ENCODE data around the gene TPCN2.

TPCN2 gene

GRCh38 chr11:69153661-69154060, 104.9 kb downstream of the TPCN2 start:
- peak; percentile 76 for DNase-seq

- no peak for DNase-seq
Measured at GRCh38 chr11:69154211-69154913, 105.6 kb downstream of the TPCN2 start.

GRCh38 chr11:69154938-69155301, 106.2 kb downstream of the TPCN2 start:
- no peak for DNase-seq

- no peak for DNase-seq
Measured at GRCh38 chr11:69155302-69156234, 106.8 kb downstream of the TPCN2 start, which contains the start of gene SMIM38. Gene SMIM38, plus strand, starts transcription at chr11:69155935. Its CDS starts 1,912 bp downstream, at chr11:69157847.

- DNase-seq, result no peak
Measured at GRCh38 chr11:69156235-69156639, 107.5 kb downstream of the TPCN2 start.

- DNase-seq, result no peak
Measured at GRCh38 chr11:69156673-69157155, 108.0 kb downstream of the TPCN2 start.

GRCh38 chr11:69157156-69157821, 108.6 kb downstream of the TPCN2 start:
- peak; percentile 71 for DNase-seq

- DNase-seq, result no peak
Measured at GRCh38 chr11:69157822-69158231, 109.1 kb downstream of the TPCN2 start.

- no peak for DNase-seq
Measured at GRCh38 chr11:69158301-69159149, 109.8 kb downstream of the TPCN2 start.

GRCh38 chr11:69159150-69159852, 110.6 kb downstream of the TPCN2 start:
- no peak for DNase-seq

GRCh38 chr11:69160296-69161116, 111.8 kb downstream of the TPCN2 start:
- DNase-seq, result no peak

GRCh38 chr11:69161117-69161407, 112.3 kb downstream of the TPCN2 start:
- no peak for DNase-seq

GRCh38 chr11:69162505-69162904, 113.8 kb downstream of the TPCN2 start:
- DNase-seq, result no peak

- DNase-seq, result no peak
Measured at GRCh38 chr11:69163842-69164241, 115.1 kb downstream of the TPCN2 start.

- no peak for DNase-seq
Measured at GRCh38 chr11:69164824-69165223, 116.1 kb downstream of the TPCN2 start.

- DNase-seq, result no peak
Measured at GRCh38 chr11:69165775-69166174, 117.0 kb downstream of the TPCN2 start.

- DNase-seq, result peak; percentile 90
Measured at GRCh38 chr11:69166218-69167115, 117.7 kb downstream of the TPCN2 start.

GRCh38 chr11:69167130-69167915, 118.6 kb downstream of the TPCN2 start:
- DNase-seq, result no peak
